GM23338 (cell line): ENCODE measurements around the gene RFX6. TPM values are rescaled to one million over a fixed set of nuclear protein-coding genes. Genes with fewer than 3 reads are reported as not detected.

Source experiments
- ATAC-seq: fragments of 200-7000 bp; cut with Tn5 transposase; 3 replicates; pipeline ENCODE4 v1.9.1; 2020
- DNase-seq: peaks from one replicate; pipeline ENCODE4 v3.0.0-alpha.2; 2015; ENCODE audit warnings: low spot score
- H2AFZ ChIP-seq: fragments of 200-600 bp; sonication (generic); 2 replicates; pipeline ENCODE4 v1.8.0; 2016; ENCODE audit warnings: antibody characterized with exemption, mild to moderate bottlenecking, moderate library complexity
- H3F3A ChIP-seq: fragments of 200-600 bp; sonication (generic); replicated peaks from 2 replicates; pipeline ENCODE4 v1.8.0; 2017; ENCODE audit warnings: antibody characterized with exemption, mixed run types, low read depth
- H3K27ac ChIP-seq: fragments of 200-600 bp; sonication (generic); 2 replicates; pipeline ENCODE4 v1.6.1; 2016; ENCODE audit warnings: low read depth
- H3K27me3 ChIP-seq: fragments of 200-600 bp; sonication (generic); 2 replicates; pipeline ENCODE4 v1.8.0; 2016; ENCODE audit warnings: mild to moderate bottlenecking, mixed run types, moderate library complexity; ENCODE audit not compliant: insufficient read depth
- H3K36me3 ChIP-seq: fragments of 200-600 bp; sonication (generic); 2 replicates; pipeline ENCODE4 v1.8.0; 2016; ENCODE audit warnings: mild to moderate bottlenecking; ENCODE audit not compliant: insufficient read depth
- H3K4me1 ChIP-seq: fragments of 200-600 bp; sonication (generic); 2 replicates; pipeline ENCODE4 v1.8.0; 2016; ENCODE audit warnings: mild to moderate bottlenecking, moderate library complexity; ENCODE audit not compliant: insufficient read depth
- H3K4me2 ChIP-seq: fragments of 200-600 bp; sonication (generic); 2 replicates; pipeline ENCODE4 v1.7.1; 2017; ENCODE audit warnings: mixed run types
- H3K4me3 ChIP-seq: fragments of 200-600 bp; sonication (generic); 2 replicates; pipeline ENCODE4 v1.6.1; 2016; ENCODE audit warnings: mixed run types
- H3K79me2 ChIP-seq: fragments of 200-600 bp; sonication (generic); replicated peaks from 2 replicates; pipeline ENCODE4 v1.8.0; 2017; ENCODE audit warnings: mild to moderate bottlenecking; ENCODE audit not compliant: insufficient read depth
- H3K9me2 ChIP-seq: fragments of 200-600 bp; sonication (generic); 2 replicates; pipeline ENCODE4 v1.8.0; 2017; ENCODE audit not compliant: insufficient read depth
- H4K20me1 ChIP-seq: fragments of 200-600 bp; sonication (generic); replicated peaks from 2 replicates; pipeline ENCODE4 v1.8.0; 2017; ENCODE audit warnings: mild to moderate bottlenecking; ENCODE audit not compliant: insufficient read depth
- H3K27ac Mint-ChIP-seq: 2 replicates; pipeline ENCODE4 v1.8.0; 2020; ENCODE audit warnings: inconsistent platforms, mild to moderate bottlenecking, moderate library complexity, mixed read lengths
- H3K27me3 Mint-ChIP-seq: 3 replicates; pipeline ENCODE4 v1.8.0; 2022; ENCODE audit warnings: low read depth, mild to moderate bottlenecking, moderate library complexity, mixed read lengths, inconsistent platforms; ENCODE audit not compliant: insufficient read depth, poor library complexity
- H3K36me3 Mint-ChIP-seq: 3 replicates; pipeline ENCODE4 v1.8.0; 2021; ENCODE audit warnings: low read depth, mild to moderate bottlenecking, inconsistent platforms, moderate library complexity, mixed read lengths
- H3K4me1 Mint-ChIP-seq: 3 replicates; pipeline ENCODE4 v1.8.0; 2020; ENCODE audit warnings: mild to moderate bottlenecking, inconsistent platforms, mixed read lengths
- H3K4me3 Mint-ChIP-seq: 3 replicates; pipeline ENCODE4 v1.8.0; 2021; ENCODE audit warnings: moderate library complexity, mild to moderate bottlenecking, inconsistent platforms, mixed read lengths
- H3K9me3 Mint-ChIP-seq: 3 replicates; pipeline ENCODE4 v1.8.0; 2020; ENCODE audit warnings: moderate library complexity, mild to moderate bottlenecking, inconsistent platforms, mixed read lengths
- CREB1 ChIP-seq: fragments of 250-450 bp; sonication (Bioruptor Pico); IDR thresholded peaks from 2 replicates; pipeline ENCODE4 v1.5.0; 2020; ENCODE audit warnings: low read depth, mild to moderate bottlenecking, moderate library complexity
- ETS1 ChIP-seq: IDR thresholded peaks from 2 replicates; pipeline ENCODE4 v1.6.1; 2016; ENCODE audit warnings: antibody characterized with exemption
- EZH2 ChIP-seq: fragments of 200-600 bp; sonication (generic); IDR thresholded peaks from one replicate; pipeline ENCODE4 v1.8.0; 2017; ENCODE audit warnings: antibody characterized with exemption, mild to moderate bottlenecking, low read depth; ENCODE audit not compliant: unreplicated experiment
- EZH2phosphoT487 ChIP-seq: fragments of 200-600 bp; sonication (generic); IDR thresholded peaks from one replicate; pipeline ENCODE4 v1.8.1; 2018; ENCODE audit warnings: antibody characterized with exemption; ENCODE audit not compliant: unreplicated experiment
- JUNB ChIP-seq: IDR thresholded peaks from one replicate; pipeline ENCODE4 v1.6.1; 2016; ENCODE audit warnings: antibody characterized with exemption; ENCODE audit not compliant: unreplicated experiment
- NANOG ChIP-seq: IDR thresholded peaks from 2 replicates; pipeline ENCODE4 v1.6.1; 2016; ENCODE audit warnings: antibody characterized with exemption, borderline replicate concordance
- POLR2AphosphoS5 ChIP-seq: IDR thresholded peaks from 2 replicates; pipeline ENCODE4 v1.6.1; 2016; ENCODE audit warnings: antibody characterized with exemption, low read depth
- REST ChIP-seq: IDR thresholded peaks from one replicate; pipeline ENCODE4 v1.6.1; 2018; ENCODE audit warnings: antibody characterized with exemption; ENCODE audit not compliant: unreplicated experiment
- STAT1 ChIP-seq: IDR thresholded peaks from one replicate; pipeline ENCODE4 v1.6.1; 2016; ENCODE audit warnings: antibody characterized with exemption; ENCODE audit not compliant: unreplicated experiment
- ZNF331 ChIP-seq: fragments of 250-450 bp; sonication (Bioruptor Pico); IDR thresholded peaks from 2 replicates; pipeline ENCODE4 v1.5.0; 2020; ENCODE audit warnings: low read depth, mild to moderate bottlenecking, moderate library complexity
- polyA plus RNA-seq: library from polyadenylated mRNA; unstranded; fragments of >200 nt; fragmentation: Nextera tagmentation; extraction: Ambion mirVana; gene quantifications from 2 replicates; pipeline ENCODE4 v1.2.1, GENCODE V29; 2016
- total RNA-seq: library from RNA; depleted of rRNA; stranded (reverse); fragments of >200 nt; shearing (Covaris generic); gene quantifications from 2 replicates; pipeline ENCODE4 v1.2.3, GENCODE V29; 2014
- TF ChIP-seq, protein P1 (sequence below), 2 experiments: fragments of 200-600 bp in 1 of 2; sonication (generic) in 1 of 2; conservative IDR thresholded peaks; 2 replicates each; pipeline versions ENCODE4 v1.5.1 to v1.6.1; 2016 to 2017; ENCODE audit warnings: antibody characterized with exemption in 2 of 2, low read depth in 2 of 2, mild to moderate bottlenecking in 2 of 2, moderate library complexity in 1 of 2

RFX6 gene
- total and polyA plus RNA-seq, 2 experiments from 2014 or later, result 0.35 TPM; not detected in 1

DNA sequence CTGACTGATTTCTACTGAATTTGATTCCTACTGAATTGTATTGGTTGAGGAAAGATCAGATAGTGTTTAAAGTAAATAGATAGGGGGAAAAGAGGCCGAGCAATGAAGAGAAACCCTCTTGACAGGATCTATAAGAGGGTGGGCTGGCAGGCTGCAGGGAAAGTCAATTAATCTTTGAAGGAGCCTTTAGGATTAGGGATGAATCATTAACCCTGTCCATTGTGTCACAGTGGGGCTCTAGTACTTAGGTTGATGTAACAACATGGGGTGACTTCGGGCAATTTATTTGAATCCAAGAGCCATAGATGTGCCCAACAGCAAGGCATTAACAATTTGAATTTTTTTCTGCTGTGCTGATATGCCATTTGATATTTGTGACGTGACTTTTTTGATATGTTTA lies 7.5 kb downstream of the RFX6 start:
- Mint-ChIP-seq H3K4me3 (no peak overlapping the region), H3K4me1 (peaks cover 5% of the 10 kb centered on the region), H3K27me3 (peaks cover 4% of the 10 kb centered on the region), H3K27ac (no peak overlapping the region), H3K36me3 (no peaks in the 10 kb centered on the region), H3K9me3 (no peaks in the 10 kb centered on the region)
- Histone ChIP-seq H4K20me1 (no peaks in the 10 kb centered on the region), H2AFZ (no peak overlapping the region), H3K4me2 (no peak overlapping the region), H3K79me2 (no peaks in the 10 kb centered on the region), H3K36me3 (no peaks in the 10 kb centered on the region), H3K4me3 (no peak overlapping the region), H3K9me2 (no peaks in the 10 kb centered on the region), H3K4me1 (no peaks in the 10 kb centered on the region), H3K27ac (no peak overlapping the region), H3K27me3 (peaks cover 1% of the 10 kb centered on the region), H3F3A (no peaks in the 10 kb centered on the region)
- TF ChIP-seq STAT1, result no peak
- no peak for TF ChIP-seq JUNB
- TF ChIP-seq EZH2phosphoT487, result no peak
- no peak for TF ChIP-seq EZH2
- TF ChIP-seq ZNF331 (CRISPR knock-in tag), result no peak
- no peak for TF ChIP-seq NANOG
- TF ChIP-seq POLR2AphosphoS5, result no peak
- TF ChIP-seq, protein P1, sequence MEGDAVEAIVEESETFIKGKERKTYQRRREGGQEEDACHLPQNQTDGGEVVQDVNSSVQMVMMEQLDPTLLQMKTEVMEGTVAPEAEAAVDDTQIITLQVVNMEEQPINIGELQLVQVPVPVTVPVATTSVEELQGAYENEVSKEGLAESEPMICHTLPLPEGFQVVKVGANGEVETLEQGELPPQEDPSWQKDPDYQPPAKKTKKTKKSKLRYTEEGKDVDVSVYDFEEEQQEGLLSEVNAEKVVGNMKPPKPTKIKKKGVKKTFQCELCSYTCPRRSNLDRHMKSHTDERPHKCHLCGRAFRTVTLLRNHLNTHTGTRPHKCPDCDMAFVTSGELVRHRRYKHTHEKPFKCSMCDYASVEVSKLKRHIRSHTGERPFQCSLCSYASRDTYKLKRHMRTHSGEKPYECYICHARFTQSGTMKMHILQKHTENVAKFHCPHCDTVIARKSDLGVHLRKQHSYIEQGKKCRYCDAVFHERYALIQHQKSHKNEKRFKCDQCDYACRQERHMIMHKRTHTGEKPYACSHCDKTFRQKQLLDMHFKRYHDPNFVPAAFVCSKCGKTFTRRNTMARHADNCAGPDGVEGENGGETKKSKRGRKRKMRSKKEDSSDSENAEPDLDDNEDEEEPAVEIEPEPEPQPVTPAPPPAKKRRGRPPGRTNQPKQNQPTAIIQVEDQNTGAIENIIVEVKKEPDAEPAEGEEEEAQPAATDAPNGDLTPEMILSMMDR (conservative IDR thresholded peaks at IDR 0.05; ENCODE audit: low read depth in 2 of 2), result no peak
- TF ChIP-seq ETS1, result no peak
- no peak for TF ChIP-seq REST
- DNase-seq, result no peak
- no peak for ATAC-seq

GRCh38 chr6:116887168-116887567 lies 10.1 kb downstream of the RFX6 start:
- H3K4me3 ChIP-seq, result no peak overlapping the region
- Mint-ChIP-seq H3K4me3 (no peak overlapping the region), H3K9me3 (no peaks in the 10 kb centered on the region), H3K27me3 (peaks cover 4% of the 10 kb centered on the region), H3K4me1 (peaks cover 5% of the 10 kb centered on the region), H3K27ac (no peak overlapping the region), H3K36me3 (no peaks in the 10 kb centered on the region)
- H3K27ac ChIP-seq, result no peak overlapping the region
- no peaks in the 10 kb centered on the region for H3K4me1 ChIP-seq
- H3F3A ChIP-seq, result no peaks in the 10 kb centered on the region
- ATAC-seq (no peak), DNase-seq (no peak)
- no peaks in the 10 kb centered on the region for H3K79me2 ChIP-seq
- H3K4me2 ChIP-seq, result no peak overlapping the region
- H3K36me3 ChIP-seq, result no peaks in the 10 kb centered on the region
- no peaks in the 10 kb centered on the region for H4K20me1 ChIP-seq
- no peaks in the 10 kb centered on the region for H3K9me2 ChIP-seq
- H2AFZ ChIP-seq, result no peak overlapping the region
- no peaks in the 10 kb centered on the region for H3K27me3 ChIP-seq
- no peak for TF ChIP-seq CREB1 (CRISPR knock-in tag)
- no peak for TF ChIP-seq POLR2AphosphoS5
- TF ChIP-seq REST, result no peak
- TF ChIP-seq, protein P1 (conservative IDR thresholded peaks at IDR 0.05; ENCODE audit: low read depth in 2 of 2), result no peak
- no peak for TF ChIP-seq EZH2phosphoT487
- no peak for TF ChIP-seq JUNB
- no peak for TF ChIP-seq NANOG
